Mucosa of descending colon (tissue), 3 donors: ENCODE data around the gene GATA6. TPM values are rescaled to one million over a fixed set of nuclear protein-coding genes. Genes with fewer than 3 reads are reported as not detected.

ENCODE experiments used
- ATAC-seq: fragments of 200-7000 bp; cut with Tn5 transposase; one replicate; pipeline ENCODE4 v1.9.1; 2020; ENCODE audit warnings: mild to moderate bottlenecking, moderate library complexity
- DNase-seq, 3 donors: peaks; one replicate each; pipeline ENCODE4 v3.0.0-alpha.2; 2020
- H3K36me3 ChIP-seq: fragments of 200-600 bp; one replicate; pipeline ENCODE4 v1.8.0; 2021; ENCODE audit warnings: low read depth, mild to moderate bottlenecking
- H3K4me1 ChIP-seq: fragments of 200-600 bp; one replicate; pipeline ENCODE4 v1.8.0; 2021; ENCODE audit warnings: low read depth, mild to moderate bottlenecking
- H3K4me3 ChIP-seq: fragments of 200-600 bp; one replicate; pipeline ENCODE4 v1.8.0; 2021; ENCODE audit warnings: mild to moderate bottlenecking
- H3K9me3 ChIP-seq: fragments of 200-600 bp; one replicate; pipeline ENCODE4 v1.8.0; 2021; ENCODE audit warnings: mild to moderate bottlenecking
- intact Hi-C, 2 donors: fragments of 100-400 bp; cut with DNase I in 1 of 2; cut with micrococcal nuclease in 1 of 2; formaldehyde crosslinking; loops; one replicate each; pipeline versions ENCODE4 v1.11.0 to v1.11.1; 2022; cut with DNase I, micrococcal nuclease
- total RNA-seq, 3 donors: library from RNA; stranded (reverse); fragmentation: NEBNext Ultra II Directional in 2 of 3; extraction: Animal tissue kit (Norgen Biotek cat#: 25700) in 2 of 3; gene quantifications; one replicate each; pipeline versions ENCODE4 v1.2.1 to v1.2.4, GENCODE V29; 2021 to 2023
- TF ChIP-seq, protein P1 (sequence below): fragments of 200-600 bp; IDR thresholded peaks from one replicate; pipeline ENCODE4 v1.8.0; 2022; ENCODE audit warnings: antibody characterized with exemption, mild to moderate bottlenecking
- donor health status: DM: no; HTN: no; CAD: no; lungs with moderate emphysema.
- donor health status: DM: no; HTN: no; CAD: no.
- donor health status: DM: no; HTN: yes; CAD: no.

Gene GATA6
- total RNA-seq, 3 donors from 2014 or later: 21.9 to 58.8 (median 43.3) TPM

DNA sequence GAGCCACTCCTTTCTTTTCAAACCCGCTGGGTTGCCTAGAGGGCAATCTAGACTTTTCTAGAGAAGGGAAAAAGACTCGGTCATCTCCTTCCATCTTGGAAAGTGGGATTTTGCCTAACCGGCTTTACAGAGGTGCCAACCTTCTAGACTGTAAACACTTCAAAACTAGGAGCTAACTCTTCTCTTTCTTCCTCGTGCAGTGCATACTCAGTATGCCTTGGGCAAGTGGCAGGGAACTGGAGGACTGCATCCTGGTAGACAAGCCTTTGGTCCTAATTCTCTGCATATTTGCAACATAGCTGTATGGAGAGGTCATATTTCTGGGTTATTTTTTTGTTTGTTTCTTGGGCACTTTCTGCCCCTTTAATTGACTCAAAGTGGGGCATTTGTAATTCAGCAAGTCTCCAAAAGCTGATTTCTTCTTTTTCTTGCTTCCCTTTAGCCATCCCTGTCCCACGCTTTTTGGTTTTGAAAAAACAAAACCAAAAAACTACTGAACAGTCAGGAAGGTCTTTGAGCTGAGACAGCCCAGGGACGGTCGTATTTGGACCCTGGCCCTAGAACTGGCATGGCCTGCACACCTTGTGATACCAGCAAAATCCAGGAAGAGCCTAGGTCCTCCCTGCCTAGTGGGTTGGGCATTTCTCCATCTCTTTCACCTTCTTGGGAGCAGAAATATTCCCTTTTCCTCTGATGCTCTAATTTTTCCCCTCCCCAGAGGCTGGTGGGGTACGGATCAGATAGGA is 5.8 kb upstream of the GATA6 start:
- Histone ChIP-seq H3K36me3 (no peaks in the 10 kb centered on the region), H3K4me3 (no peak overlapping the region), H3K9me3 (no peaks in the 10 kb centered on the region), H3K4me1 (no peaks in the 10 kb centered on the region)
- ATAC-seq (no peak), DNase-seq (no peak)
- TF ChIP-seq, protein P1, sequence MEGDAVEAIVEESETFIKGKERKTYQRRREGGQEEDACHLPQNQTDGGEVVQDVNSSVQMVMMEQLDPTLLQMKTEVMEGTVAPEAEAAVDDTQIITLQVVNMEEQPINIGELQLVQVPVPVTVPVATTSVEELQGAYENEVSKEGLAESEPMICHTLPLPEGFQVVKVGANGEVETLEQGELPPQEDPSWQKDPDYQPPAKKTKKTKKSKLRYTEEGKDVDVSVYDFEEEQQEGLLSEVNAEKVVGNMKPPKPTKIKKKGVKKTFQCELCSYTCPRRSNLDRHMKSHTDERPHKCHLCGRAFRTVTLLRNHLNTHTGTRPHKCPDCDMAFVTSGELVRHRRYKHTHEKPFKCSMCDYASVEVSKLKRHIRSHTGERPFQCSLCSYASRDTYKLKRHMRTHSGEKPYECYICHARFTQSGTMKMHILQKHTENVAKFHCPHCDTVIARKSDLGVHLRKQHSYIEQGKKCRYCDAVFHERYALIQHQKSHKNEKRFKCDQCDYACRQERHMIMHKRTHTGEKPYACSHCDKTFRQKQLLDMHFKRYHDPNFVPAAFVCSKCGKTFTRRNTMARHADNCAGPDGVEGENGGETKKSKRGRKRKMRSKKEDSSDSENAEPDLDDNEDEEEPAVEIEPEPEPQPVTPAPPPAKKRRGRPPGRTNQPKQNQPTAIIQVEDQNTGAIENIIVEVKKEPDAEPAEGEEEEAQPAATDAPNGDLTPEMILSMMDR: no peak
- intact Hi-C loops: no loop called here

DNA sequence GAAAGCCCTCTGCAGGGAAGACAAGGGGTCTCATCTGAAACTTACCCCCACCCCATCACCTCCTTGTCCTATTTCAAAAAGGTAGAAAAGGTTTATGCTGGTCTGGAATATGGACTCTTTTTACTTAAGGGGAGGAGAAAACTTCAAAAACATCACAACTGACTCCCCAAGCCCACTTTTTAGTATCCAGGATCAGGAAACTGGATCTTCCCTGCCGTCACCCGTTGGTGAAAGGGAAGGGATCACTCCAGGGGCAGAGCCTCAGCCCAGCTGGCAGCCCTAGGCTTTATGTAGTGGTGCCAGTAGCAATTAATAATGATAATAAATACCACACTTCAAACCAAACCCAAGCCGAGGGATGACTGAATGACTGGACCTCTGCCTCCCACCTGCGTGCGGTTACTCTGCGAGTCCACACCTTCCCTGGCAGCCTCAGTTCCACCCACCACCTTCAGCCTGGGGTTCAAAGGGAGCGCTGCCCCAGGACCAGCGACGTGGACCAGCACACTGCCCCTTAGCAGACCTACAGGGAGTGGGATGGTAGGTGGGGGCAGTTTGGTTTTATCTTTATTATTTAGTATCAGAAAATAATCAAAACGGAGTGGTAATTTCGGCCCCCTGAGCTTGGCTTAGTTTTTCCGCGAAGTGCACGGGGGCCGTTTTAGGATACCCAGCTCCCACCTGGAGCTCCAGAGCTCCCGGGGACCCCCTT is 4.9 kb upstream of the GATA6 start:
- ATAC-seq: no peak
- intact Hi-C loops: loop anchor here in 1 of 2 donors (5.0 kb wide), 2 partner anchors 122 to 167 kb away; no protein-coding TSS in a partner anchor

DNA sequence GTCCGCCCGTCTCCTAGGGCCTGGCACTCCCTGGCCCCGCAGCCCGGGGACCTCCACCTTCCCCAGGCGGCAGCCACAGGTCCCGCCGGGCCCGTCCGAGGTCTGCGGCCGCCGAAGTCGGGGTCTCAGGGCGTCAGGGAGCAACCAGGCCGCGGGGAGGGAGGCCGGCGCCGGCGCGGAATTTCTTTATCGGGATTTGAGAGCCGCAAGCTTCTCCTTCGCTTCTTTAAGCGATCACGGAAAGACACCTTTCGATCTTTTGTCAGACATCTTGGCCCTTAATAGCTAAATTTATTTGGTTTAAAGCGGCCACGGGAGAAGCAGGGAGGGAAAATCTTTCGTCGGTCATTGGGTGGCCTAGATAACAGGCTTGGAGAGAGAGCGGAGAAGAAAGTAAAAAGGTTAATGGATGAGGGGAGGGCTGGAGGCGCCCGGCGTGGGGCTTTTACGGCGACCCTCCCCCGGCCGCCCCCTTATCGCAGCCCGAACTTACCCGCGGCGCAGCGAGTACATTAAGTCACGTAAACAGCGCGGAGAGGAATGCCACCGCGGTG is 4.3 kb upstream of the GATA6 start:
- H3K4me3 ChIP-seq: peak overlapping the region; percentile 12
- peaks cover 8% of the 10 kb centered on the region for H3K4me1 ChIP-seq
- TF ChIP-seq, protein P1: no peak
- H3K36me3 ChIP-seq: no peaks in the 10 kb centered on the region
- no peaks in the 10 kb centered on the region for H3K9me3 ChIP-seq
- ATAC-seq (no peak), DNase-seq (peak in 2 of 3 donors; percentile 40 to 49)
- intact Hi-C loops: loop anchor here in 1 of 2 donors (5.0 kb wide), 2 partner anchors 123 to 168 kb away; no protein-coding TSS in a partner anchor

More for the DNA sequence above, 4.9 kb upstream of the GATA6 start:
- DNase-seq: peak in 2 of 3 donors; percentile 35 to 50
- TF ChIP-seq, protein P1: no peak
- H3K36me3 ChIP-seq: no peaks in the 10 kb centered on the region
- no peaks in the 10 kb centered on the region for H3K9me3 ChIP-seq
- peaks cover 4% of the 10 kb centered on the region for H3K4me1 ChIP-seq
- H3K4me3 ChIP-seq: no peak overlapping the region

DNA sequence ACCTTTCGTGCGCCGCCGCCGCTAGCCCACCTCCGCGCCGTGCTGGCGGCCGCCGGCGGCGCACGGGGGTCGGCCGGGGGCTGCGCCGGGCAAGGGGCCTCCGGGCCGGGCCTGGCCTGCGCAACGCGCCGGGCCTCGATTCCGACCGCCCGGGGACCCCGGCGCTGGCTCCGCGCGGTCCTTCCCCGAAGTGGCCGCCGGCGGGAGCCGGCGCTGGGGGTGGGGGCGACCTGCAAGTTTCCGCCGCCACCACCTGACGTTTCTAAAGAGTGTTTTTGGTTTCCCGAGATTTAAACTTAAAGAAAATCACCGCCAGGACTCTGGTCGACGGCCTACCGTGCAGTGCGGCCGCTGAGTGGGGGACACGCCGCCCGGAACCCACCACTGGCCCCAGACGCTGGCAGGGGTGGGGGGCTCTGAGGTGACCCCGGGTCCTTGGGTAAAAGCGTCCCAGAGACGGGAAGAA is 3.8 kb upstream of the GATA6 start:
- TF ChIP-seq, protein P1: no peak
- DNase-seq (peak in 2 of 3 donors; percentile 23 to 46), ATAC-seq (no peak)
- peaks cover 8% of the 10 kb centered on the region for H3K4me1 ChIP-seq
- H3K9me3 ChIP-seq: no peaks in the 10 kb centered on the region
- H3K4me3 ChIP-seq: peak overlapping the region; percentile 12
- intact Hi-C loops: loop anchor here in 1 of 2 donors (5.0 kb wide), 2 partner anchors 123 to 168 kb away; no protein-coding TSS in a partner anchor
- no peaks in the 10 kb centered on the region for H3K36me3 ChIP-seq

DNA sequence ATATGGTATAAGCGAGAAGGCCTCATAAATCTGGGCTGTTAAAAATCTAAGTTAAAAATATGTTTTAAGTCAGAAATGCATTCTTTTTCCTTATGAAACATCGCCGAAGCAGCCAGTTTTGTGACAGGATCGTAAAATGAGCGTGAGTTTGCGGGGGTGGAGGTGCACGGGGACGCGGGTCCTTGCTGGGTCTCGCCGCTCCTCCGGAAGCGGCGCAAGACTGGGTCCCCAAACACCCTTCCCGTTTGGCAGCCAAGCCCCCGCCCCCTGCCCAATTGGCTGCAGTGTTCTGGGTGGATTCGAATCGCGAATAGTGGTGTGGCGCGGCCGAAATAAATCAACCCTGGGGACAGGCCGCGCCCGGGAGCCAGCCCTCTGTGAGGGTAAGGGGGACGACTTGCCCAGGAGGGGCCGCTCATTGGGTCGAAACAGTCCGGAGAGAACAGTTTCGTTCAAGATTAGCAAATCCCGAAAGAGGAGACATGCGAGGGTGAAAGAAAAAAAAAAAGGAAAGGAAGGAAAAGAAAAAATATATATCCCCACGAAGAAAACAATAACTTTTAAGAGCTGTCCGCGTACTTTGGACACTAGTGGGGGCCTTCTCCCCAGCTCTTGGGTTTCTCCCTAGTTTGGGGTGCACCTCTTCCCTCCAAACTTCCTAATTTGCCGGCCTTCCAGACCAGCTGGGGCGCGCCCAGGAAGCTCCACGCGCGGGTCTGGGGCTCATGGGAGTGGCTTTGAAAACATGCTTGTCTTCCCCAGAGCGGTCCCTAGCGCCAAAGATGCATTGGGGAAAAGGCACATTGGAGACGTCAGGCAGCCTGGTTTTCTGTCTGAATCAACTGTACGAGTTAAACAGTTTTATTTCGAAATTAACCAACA is 3.1 kb upstream of the GATA6 start:
- DNase-seq: peak; percentile 79 to 84 (median 81)
- intact Hi-C loops: loop anchor here in 1 of 2 donors (5.0 kb wide), 2 partner anchors 124 to 169 kb away; no protein-coding TSS in a partner anchor

More for the DNA sequence above, 3.1 kb upstream of the GATA6 start:
- H3K4me1 ChIP-seq: peaks cover 13% of the 10 kb centered on the region
- H3K9me3 ChIP-seq: no peaks in the 10 kb centered on the region
- no peaks in the 10 kb centered on the region for H3K36me3 ChIP-seq
- H3K4me3 ChIP-seq: peak overlapping the region; percentile 12
- ATAC-seq: peak; percentile 8
- TF ChIP-seq, protein P1: no peak
